HG02610 (cell line): ENCODE data around the gene HSD17B11.
"Not testable (repeated sequence)": the region's sequence is repeated elsewhere in the genome, so short reads cannot be mapped to it uniquely, and the experiment has no call there.

ENCODE experiments used
- ATAC-seq: cut with Tn5 transposase; IDR thresholded peaks from one replicate; pipeline ENCODE4 v1.9.1; 2021; ENCODE audit warnings: mild to moderate bottlenecking, moderate library complexity; ENCODE audit not compliant: unreplicated experiment

Gene HSD17B11

GRCh38 chr4:87360338-87360935, 30.6 kb downstream of the HSD17B11 start:
- no peak for ATAC-seq

- ATAC-seq: no peak
Observed at GRCh38 chr4:87359258-87359657, 31.7 kb downstream of the HSD17B11 start.

- ATAC-seq: no peak
Observed at GRCh38 chr4:87356832-87357526, 34.0 kb downstream of the HSD17B11 start.

- no peak for ATAC-seq
Observed at GRCh38 chr4:87354168-87355102, 36.6 kb downstream of the HSD17B11 start.

GRCh38 chr4:87353592-87353991, 37.4 kb downstream of the HSD17B11 start:
- ATAC-seq: peak; percentile 85

- ATAC-seq: no peak
Observed at GRCh38 chr4:87345139-87345538, 45.8 kb downstream of the HSD17B11 start.

- no peak for ATAC-seq
Observed at GRCh38 chr4:87342872-87343271, 48.1 kb downstream of the HSD17B11 start.

- not testable (repeated sequence) for ATAC-seq
Observed at GRCh38 chr4:87341954-87342635, 48.9 kb downstream of the HSD17B11 start.

- no peak for ATAC-seq
Observed at GRCh38 chr4:87339440-87339839, 51.5 kb downstream of the HSD17B11 start.

- no peak for ATAC-seq
Observed at GRCh38 chr4:87337361-87337760, 53.6 kb downstream of the HSD17B11 start.

GRCh38 chr4:87333267-87333666, 57.7 kb downstream of the HSD17B11 start:
- no peak for ATAC-seq

- no peak for ATAC-seq
Observed at GRCh38 chr4:87330761-87331160, 60.2 kb downstream of the HSD17B11 start.

- ATAC-seq: no peak
Observed at GRCh38 chr4:87327136-87327535, 63.9 kb downstream of the HSD17B11 start.

GRCh38 chr4:87326460-87326859, 64.5 kb downstream of the HSD17B11 start:
- no peak for ATAC-seq

GRCh38 chr4:87322754-87323153, 68.2 kb downstream of the HSD17B11 start, which contains the start of gene HSD17B13:
Gene HSD17B13 (minus strand): TSS chr4:87322882. CDS start chr4:87322841, 41 bp downstream.
- ATAC-seq: no peak

- no peak for ATAC-seq
Observed at GRCh38 chr4:87321888-87322287, 69.1 kb downstream of the HSD17B11 start.

- no peak for ATAC-seq
Observed at GRCh38 chr4:87317527-87317926, 73.5 kb downstream of the HSD17B11 start.

- ATAC-seq: no peak
Observed at GRCh38 chr4:87316961-87317360, 74.0 kb downstream of the HSD17B11 start.

GRCh38 chr4:87315000-87315399, 76.0 kb downstream of the HSD17B11 start:
- ATAC-seq: not testable (repeated sequence)

- ATAC-seq: no peak
Observed at GRCh38 chr4:87313756-87314155, 77.2 kb downstream of the HSD17B11 start.

- no peak for ATAC-seq
Observed at GRCh38 chr4:87311684-87312083, 79.3 kb downstream of the HSD17B11 start.
